Right lobe of liver (tissue), 6 donors: ENCODE measurements around the gene DHX40. TPM values are rescaled to one million over a fixed set of nuclear protein-coding genes. Genes with fewer than 3 reads are reported as not detected.

Experiments used
- ATAC-seq, 4 donors: fragments of 200-7000 bp; cut with Tn5 transposase; one replicate each; pipeline ENCODE4 v1.9.1; 2020; ENCODE audit warnings: mild to moderate bottlenecking in 4 of 4, moderate library complexity in 4 of 4
- DNase-seq, 3 donors: peaks; one replicate each; pipeline ENCODE4 v3.0.0-alpha.2; 2020
- H3K27ac ChIP-seq, 3 donors: fragments of 200-600 bp; one replicate each; pipeline ENCODE4 v1.8.0; 2022
- H3K27me3 ChIP-seq, 2 donors: fragments of 200-600 bp; one replicate each; pipeline ENCODE4 v1.8.0; 2022
- H3K36me3 ChIP-seq, 4 donors: fragments of 200-600 bp; sonication (generic) in 1 of 4; one replicate each; pipeline versions ENCODE4 v1.5.1 to v1.8.0; 2017 to 2022; ENCODE audit warnings: control low read depth in 1 of 4
- H3K4me1 ChIP-seq, 4 donors: fragments of 200-600 bp; sonication (generic) in 1 of 4; one replicate each; pipeline versions ENCODE4 v1.5.1 to v1.8.0; 2017 to 2022; ENCODE audit warnings: control low read depth in 1 of 4
- H3K4me3 ChIP-seq, 3 donors: fragments of 200-600 bp; one replicate each; pipeline ENCODE4 v1.8.0; 2022
- H3K9me3 ChIP-seq, 4 donors: fragments of 200-600 bp; sonication (generic) in 1 of 4; one replicate each; pipeline versions ENCODE4 v1.5.1 to v1.8.0; 2017 to 2022; ENCODE audit warnings: control low read depth in 1 of 4
- POLR2A ChIP-seq: fragments of 450-650 bp; IDR thresholded peaks from one replicate; pipeline ENCODE4 v1.6.1; 2017; ENCODE audit warnings: antibody characterized with exemption, mild to moderate bottlenecking
- WGBS: methylation state at CpG from one replicate; pipeline ENCODE4 v1.1.6; 2018; ENCODE audit warnings: low coverage, low lambda C conversion rate; ENCODE audit not compliant: insufficient coverage; ENCODE audit errors: missing lambda C conversion rate; 5-methylcytosine and 5-hydroxymethylcytosine counted together
- intact Hi-C, 2 donors: fragments of 100-400 bp; cut with DNase I; formaldehyde crosslinking; loops; one replicate each; pipeline versions ENCODE4 v1.11.2 to v1.14.1; 2022
- total RNA-seq, 6 experiments: library from RNA; depleted of rRNA in 2 of 6; stranded (reverse); fragments of >200 nt in 2 of 6; fragmentation: NEBNext Ultra II Directional in 3 of 6; extraction: Animal tissue kit (Norgen Biotek cat#: 25700) in 3 of 6; gene quantifications; one replicate each; pipeline versions ENCODE4 v1.1.0 to v1.2.4, GENCODE V29; 2016 to 2023
- TF ChIP-seq, protein P1 (sequence below), 4 donors: fragments of 200-600 bp in 3 of 4; fragments of 450-650 bp in 1 of 4; IDR thresholded peaks; one replicate each; pipeline versions ENCODE4 v1.5.1 to v1.8.0; 2016 to 2022; ENCODE audit warnings: antibody characterized with exemption in 4 of 4, mild to moderate bottlenecking in 2 of 4
- donor health status: DM: no; HTN: yes; CAD: no.
- donor health status: DM: no; HTN: no; CAD: no.
- donor health status: DM: no; HTN: no; CAD: no.
- donor health status: DM: no; HTN: yes; CAD: no.
- donor health status: DM: no; HTN: yes; CAD: no.

The DHX40 gene
- total RNA-seq, 6 experiments from 2014 or later, result 7.8 to 12.0 (median 9.4) TPM

DNA sequence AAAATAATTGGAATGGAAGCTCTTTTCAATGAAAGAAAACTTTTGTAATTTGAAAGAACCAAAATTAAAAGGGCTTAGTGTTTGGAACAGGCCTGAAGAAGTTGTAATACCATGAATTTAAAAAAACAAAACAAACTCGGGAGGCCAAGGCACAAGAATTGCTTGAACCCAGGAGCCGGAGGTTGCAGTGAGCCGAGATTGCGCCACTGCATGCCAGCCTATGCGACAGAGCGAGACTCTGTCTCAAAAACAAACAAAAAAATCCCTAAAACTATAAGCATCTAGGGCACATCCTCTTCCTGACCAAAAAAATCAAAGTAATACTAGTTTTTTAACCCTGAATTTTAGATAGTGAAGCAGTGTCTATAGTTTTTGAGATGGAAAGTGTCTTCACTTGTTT lies 67.0 kb downstream of the DHX40 start:
- Histone ChIP-seq H3K36me3 (no peaks in the 10 kb centered on the region), H3K9me3 (no peaks in the 10 kb centered on the region), H3K27ac (no peak overlapping the region), H3K4me3 (no peak overlapping the region), H3K27me3 (no peaks in the 10 kb centered on the region), H3K4me1 (peaks cover 0 to 30% (median 9%) of the 10 kb centered on the region in 4 donors)
- ATAC-seq, result no peak
- intact Hi-C loops, result no loop called here
- DNase-seq, result no peak
- TF ChIP-seq, protein P1, sequence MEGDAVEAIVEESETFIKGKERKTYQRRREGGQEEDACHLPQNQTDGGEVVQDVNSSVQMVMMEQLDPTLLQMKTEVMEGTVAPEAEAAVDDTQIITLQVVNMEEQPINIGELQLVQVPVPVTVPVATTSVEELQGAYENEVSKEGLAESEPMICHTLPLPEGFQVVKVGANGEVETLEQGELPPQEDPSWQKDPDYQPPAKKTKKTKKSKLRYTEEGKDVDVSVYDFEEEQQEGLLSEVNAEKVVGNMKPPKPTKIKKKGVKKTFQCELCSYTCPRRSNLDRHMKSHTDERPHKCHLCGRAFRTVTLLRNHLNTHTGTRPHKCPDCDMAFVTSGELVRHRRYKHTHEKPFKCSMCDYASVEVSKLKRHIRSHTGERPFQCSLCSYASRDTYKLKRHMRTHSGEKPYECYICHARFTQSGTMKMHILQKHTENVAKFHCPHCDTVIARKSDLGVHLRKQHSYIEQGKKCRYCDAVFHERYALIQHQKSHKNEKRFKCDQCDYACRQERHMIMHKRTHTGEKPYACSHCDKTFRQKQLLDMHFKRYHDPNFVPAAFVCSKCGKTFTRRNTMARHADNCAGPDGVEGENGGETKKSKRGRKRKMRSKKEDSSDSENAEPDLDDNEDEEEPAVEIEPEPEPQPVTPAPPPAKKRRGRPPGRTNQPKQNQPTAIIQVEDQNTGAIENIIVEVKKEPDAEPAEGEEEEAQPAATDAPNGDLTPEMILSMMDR (IDR thresholded peaks at IDR 0.05), result no peak
- no peak for TF ChIP-seq POLR2A
- 55% methylated on average over 6 of the region's 6 CpGs for WGBS

DNA sequence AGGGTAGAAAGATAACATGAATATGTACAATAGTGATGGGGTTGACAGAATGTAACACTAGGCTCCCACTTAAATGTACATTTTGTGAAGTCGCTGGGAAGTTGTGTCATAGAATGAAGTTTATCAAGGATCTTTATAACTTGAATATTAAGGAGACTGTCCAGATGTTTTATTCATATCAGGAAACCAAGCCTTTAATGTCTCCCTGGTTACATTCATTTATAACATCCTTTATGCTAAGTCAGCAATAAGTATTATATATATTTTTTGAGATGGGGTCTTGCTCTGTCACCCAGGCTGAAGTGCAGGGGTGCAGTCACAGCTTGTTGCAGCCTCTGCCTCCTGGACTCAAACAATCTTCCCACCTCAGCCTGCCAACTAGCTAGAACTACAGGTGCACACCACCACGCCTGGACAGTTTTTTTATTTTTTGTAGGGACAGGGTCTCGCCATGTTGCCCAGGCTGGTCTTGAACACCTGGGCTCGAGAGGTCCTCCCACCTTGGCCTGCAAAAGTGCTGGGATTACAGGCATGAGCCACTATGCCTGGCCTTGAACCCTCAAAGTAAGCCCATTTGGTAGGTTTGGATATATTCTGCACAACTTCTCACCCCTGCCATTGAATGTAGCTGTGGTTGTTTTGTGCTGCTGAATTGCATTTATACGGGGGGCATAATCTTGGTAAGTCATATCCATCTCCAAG lies 68.4 kb downstream of the DHX40 start:
- Histone ChIP-seq H3K4me1 (peaks cover 0 to 15% (median 5%) of the 10 kb centered on the region in 4 donors), H3K27ac (no peak overlapping the region), H3K36me3 (no peaks in the 10 kb centered on the region), H3K9me3 (no peaks in the 10 kb centered on the region), H3K4me3 (no peak overlapping the region), H3K27me3 (no peaks in the 10 kb centered on the region)
- WGBS, result 80% methylated on average over 5 of the region's 5 CpGs
- ATAC-seq, result no peak
- TF ChIP-seq, protein P1 (IDR thresholded peaks at IDR 0.05), result no peak
- TF ChIP-seq POLR2A, result no peak
- intact Hi-C loops, result no loop called here
- no peak for DNase-seq

DNA sequence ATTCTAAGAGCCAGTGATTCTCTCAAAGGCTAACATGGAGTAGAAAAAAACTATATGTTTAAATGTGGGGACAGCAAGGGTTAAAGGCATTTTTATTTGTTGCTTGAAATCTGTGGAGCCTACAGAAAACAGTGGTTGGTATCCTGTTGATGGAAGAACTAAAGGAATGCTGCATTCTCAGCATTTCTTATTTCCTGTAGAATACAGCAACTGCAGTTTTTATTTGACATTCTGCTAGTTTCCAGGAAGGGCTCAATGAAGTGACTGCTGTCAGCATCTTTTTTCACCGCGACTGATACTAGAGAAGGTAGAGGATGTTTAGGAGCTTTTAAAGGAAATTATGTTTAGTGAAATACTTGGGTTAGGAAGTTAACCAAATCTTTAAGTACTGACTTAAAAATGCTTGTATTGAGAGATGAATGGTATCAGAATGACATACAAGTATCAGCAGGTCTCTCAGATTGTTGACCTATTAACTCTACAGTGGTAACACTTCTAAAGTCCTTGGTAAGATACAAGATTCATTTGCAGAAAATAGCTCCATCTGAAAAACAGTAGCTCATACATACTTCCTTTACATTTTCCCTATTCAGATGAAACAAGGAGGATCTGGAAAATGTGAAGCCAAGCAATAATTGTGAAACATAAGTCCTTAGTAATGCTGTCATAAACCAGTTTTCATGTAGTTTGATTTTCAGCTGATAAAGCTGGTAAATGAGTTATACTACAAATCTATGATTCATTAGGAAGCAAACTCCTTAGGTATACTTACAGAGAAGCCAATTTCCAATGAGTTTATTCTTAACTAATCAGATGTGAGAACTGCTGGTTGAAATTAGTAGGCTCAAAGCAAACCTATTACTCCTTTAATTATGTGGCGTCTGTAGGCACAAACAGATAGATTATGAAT lies 69.5 kb downstream of the DHX40 start:
- H3K4me3 ChIP-seq, result no peak overlapping the region
- no peaks in the 10 kb centered on the region for H3K9me3 ChIP-seq
- no peak for DNase-seq
- H3K27me3 ChIP-seq, result no peaks in the 10 kb centered on the region
- peak overlapping the region in 2 of 3 donors; percentile 2 to 41 for H3K27ac ChIP-seq
- intact Hi-C loops, result no loop called here
- WGBS, result 35% methylated on average over 3 of the region's 3 CpGs
- no peaks in the 10 kb centered on the region for H3K36me3 ChIP-seq
- peak; percentile 57 to 79 (median 70) for ATAC-seq
- peaks cover 0 to 14% (median 5%) of the 10 kb centered on the region in 4 donors for H3K4me1 ChIP-seq
- TF ChIP-seq, protein P1 (IDR thresholded peaks at IDR 0.05), result no peak
- TF ChIP-seq POLR2A, result no peak

DNA sequence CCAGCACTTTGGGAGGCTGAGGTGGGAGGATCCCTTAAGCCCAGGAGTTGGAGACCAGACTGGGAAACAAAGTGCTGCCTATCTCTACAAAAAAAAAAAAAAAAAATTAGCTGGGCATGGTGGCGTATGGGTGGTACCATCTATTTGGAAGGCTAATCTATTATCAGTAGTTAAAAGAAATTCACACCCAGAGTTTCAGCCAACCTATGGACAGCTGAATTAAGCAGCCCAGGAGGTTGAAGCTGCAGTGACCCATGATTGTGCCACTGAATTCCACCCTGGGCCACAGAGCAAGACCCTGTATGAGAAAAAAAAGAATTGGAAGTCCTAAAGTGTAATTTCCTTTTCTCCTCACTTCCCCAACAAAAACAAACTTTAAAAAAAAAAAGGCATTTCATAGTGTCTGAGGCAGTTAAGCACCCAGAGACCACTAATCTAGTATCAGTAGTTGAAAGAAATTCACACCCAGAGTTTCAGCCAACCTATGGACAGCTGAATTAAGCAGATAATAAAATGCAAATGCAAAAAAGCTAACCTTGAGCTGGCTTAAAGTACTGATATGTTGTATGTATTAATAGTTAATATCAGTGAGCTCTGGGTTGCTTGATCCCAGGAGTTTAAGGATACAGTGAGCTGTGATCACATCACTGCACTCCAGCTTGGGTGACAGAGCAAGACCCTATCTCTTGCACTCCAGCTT lies 72.4 kb downstream of the DHX40 start:
- DNase-seq (no peak), ATAC-seq (no peak)
- TF ChIP-seq POLR2A, result no peak
- TF ChIP-seq, protein P1 (IDR thresholded peaks at IDR 0.05), result no peak
- Histone ChIP-seq H3K9me3 (no peaks in the 10 kb centered on the region), H3K27ac (no peak overlapping the region), H3K36me3 (no peaks in the 10 kb centered on the region), H3K4me3 (no peak overlapping the region), H3K27me3 (no peaks in the 10 kb centered on the region), H3K4me1 (peaks cover 0 to 30% (median 7%) of the 10 kb centered on the region in 4 donors)
- intact Hi-C loops, result no loop called here
- 64% methylated on average over 1 of the region's 1 CpG for WGBS
